GM12892 (cell line): ENCODE results near the gene PHF21A.

ENCODE experiments used
- POLR2A ChIP-seq: IDR thresholded peaks from 2 replicates; pipeline ENCODE4 v1.6.1; 2011; ENCODE audit warnings: low read depth, low read length, control low read depth
- TAF1 ChIP-seq: IDR thresholded peaks from 2 replicates; pipeline ENCODE4 v1.6.1; 2011; ENCODE audit warnings: low read depth, mild to moderate bottlenecking, control low read depth, low read length, borderline replicate concordance

GRCh38 chr11:46144741-46145140 lies 23.5 kb upstream of the PHF21A start:
- TF ChIP-seq TAF1 = no peak
- no peak for TF ChIP-seq POLR2A
